Effector memory CD4-positive, alpha-beta T cell (primary cell): ENCODE data around the gene CYBA.

Experiments
- DNase-seq, 3 donors: peaks; one replicate each; pipeline ENCODE4 v3.0.0-alpha.2; 2020
- H3K27ac ChIP-seq: 2 replicates; pipeline ENCODE4 v1.7.0; 2013; ENCODE audit warnings: mild to moderate bottlenecking, low read length, moderate library complexity; ENCODE audit not compliant: insufficient read depth, poor library complexity, severe bottlenecking
- H3K27me3 ChIP-seq: replicated peaks from 2 replicates; pipeline ENCODE4 v1.7.0; 2013; ENCODE audit warnings: mild to moderate bottlenecking, low read length; ENCODE audit not compliant: insufficient read depth, control insufficient read depth, poor library complexity, severe bottlenecking
- H3K36me3 ChIP-seq: 2 replicates; pipeline ENCODE4 v1.7.0; 2013; ENCODE audit warnings: mild to moderate bottlenecking, low read length, moderate library complexity; ENCODE audit not compliant: control insufficient read depth, insufficient read depth
- H3K4me1 ChIP-seq: 2 replicates; pipeline ENCODE4 v1.7.0; 2013; ENCODE audit warnings: low read length, mild to moderate bottlenecking; ENCODE audit not compliant: control insufficient read depth, insufficient read depth, poor library complexity, severe bottlenecking
- H3K4me3 ChIP-seq: 2 replicates; pipeline ENCODE4 v1.7.0; 2013; ENCODE audit warnings: low read length, low read depth, mild to moderate bottlenecking; ENCODE audit not compliant: insufficient read depth, poor library complexity, severe bottlenecking
- H3K9me3 ChIP-seq: 2 replicates; pipeline ENCODE4 v1.7.0; 2013; ENCODE audit warnings: mild to moderate bottlenecking, low read length, moderate library complexity; ENCODE audit not compliant: control insufficient read depth

The CYBA gene

GRCh38 chr16:88686439-88687253 is 35.8 kb upstream of the CYBA start, which contains the start of gene SNAI3:
TSS of gene SNAI3 (minus strand) at chr16:88686507. CDS start at chr16:88686406, 101 bp downstream.
- Histone ChIP-seq H3K27me3 (no peaks in the 10 kb centered on the region), H3K27ac (peak within 1 kb of the TSS; percentile 72), H3K4me3 (peak within 1 kb of the TSS; percentile 88), H3K9me3 (no peaks in the 10 kb centered on the region), H3K4me1 (peaks cover 45% of the 10 kb centered on the region), H3K36me3 (peaks cover 4% of the 10 kb centered on the region)
- DNase-seq, result peak; percentile 79 to 85 (median 80)

DNA sequence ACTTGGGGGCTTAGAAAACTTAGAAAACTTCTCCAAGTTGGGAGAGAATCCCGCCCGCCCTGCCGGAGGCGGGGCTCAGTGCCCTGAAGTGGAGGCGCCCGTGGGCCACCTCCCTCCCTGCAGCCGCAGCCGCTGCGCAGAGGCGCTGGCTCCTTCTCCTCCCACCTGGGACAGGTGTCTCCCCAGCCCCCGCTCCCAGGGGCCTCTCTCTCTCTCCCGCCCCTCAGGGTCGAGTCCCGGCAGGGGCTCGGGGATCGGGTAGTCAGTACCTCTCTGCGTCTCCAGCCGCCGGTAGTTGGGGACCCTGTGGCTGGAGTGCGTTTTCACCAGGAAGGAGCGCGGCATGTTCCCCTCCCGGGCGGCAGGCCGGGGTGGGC is 35.2 kb upstream of the CYBA start:
- H3K4me3 ChIP-seq, result peak overlapping the region; percentile 88
- H3K9me3 ChIP-seq, result no peaks in the 10 kb centered on the region
- DNase-seq, result peak in 2 of 3 donors; percentile 29 to 48
- no peaks in the 10 kb centered on the region for H3K27me3 ChIP-seq
- peak overlapping the region; percentile 72 for H3K27ac ChIP-seq
- peaks cover 5% of the 10 kb centered on the region for H3K36me3 ChIP-seq
- peaks cover 44% of the 10 kb centered on the region for H3K4me1 ChIP-seq

DNA sequence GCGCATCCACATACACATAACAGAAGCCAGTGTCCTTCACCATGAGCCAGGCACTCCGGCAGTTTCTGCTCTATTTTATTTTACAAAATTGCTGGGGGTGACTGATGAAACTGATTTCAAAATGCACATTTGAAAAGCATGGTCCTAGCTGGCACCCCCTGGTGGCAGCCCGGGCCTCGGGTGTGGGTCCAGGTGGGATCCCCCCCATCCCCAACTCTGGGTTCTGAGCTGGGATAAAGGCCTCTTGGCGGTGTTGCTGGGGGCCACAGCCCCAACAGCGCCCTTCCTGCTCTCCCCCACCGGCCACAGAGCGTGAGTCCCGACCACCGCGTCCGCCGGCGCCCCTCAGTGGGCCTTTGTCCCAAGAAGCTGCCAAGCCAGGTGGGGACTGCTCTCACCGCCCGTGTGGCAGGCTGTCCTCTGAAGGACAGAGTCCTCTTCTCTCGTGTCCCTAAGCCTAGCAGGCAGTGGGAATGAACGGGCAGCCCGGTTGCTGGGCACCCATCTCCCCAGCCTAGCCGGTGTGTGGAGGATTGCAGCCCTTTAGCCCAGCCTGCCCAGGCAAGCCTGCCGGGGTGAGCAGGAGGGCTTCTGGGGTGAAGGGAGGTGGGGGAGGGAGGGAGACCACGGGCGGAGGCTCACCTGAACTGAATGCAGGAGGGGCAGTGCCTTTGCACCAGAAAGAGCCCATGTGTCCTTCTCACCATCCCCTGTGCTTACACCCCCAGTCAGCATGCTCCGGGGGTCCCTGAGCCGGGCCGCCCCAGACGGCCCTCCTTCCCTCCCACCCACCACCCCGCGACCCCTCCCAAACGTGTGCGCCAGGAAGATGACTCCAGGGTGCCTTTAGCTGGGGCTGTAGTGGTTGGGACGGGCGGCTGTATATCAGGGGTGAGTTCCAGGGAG is 34.6 kb upstream of the CYBA start:
- Histone ChIP-seq H3K9me3 (no peaks in the 10 kb centered on the region), H3K36me3 (peaks cover 11% of the 10 kb centered on the region), H3K27ac (peak overlapping the region; percentile 72), H3K4me1 (peaks cover 44% of the 10 kb centered on the region), H3K4me3 (peak overlapping the region; percentile 88), H3K27me3 (no peaks in the 10 kb centered on the region)
- peak in 1 of 3 donors; percentile 39 for DNase-seq

GRCh38 chr16:88684569-88685155 is 33.8 kb upstream of the CYBA start:
- Histone ChIP-seq H3K27ac (peak overlapping the region; percentile 72), H3K4me1 (peaks cover 43% of the 10 kb centered on the region), H3K36me3 (peaks cover 12% of the 10 kb centered on the region), H3K9me3 (no peaks in the 10 kb centered on the region), H3K4me3 (no peak overlapping the region), H3K27me3 (no peaks in the 10 kb centered on the region)
- no peak for DNase-seq

DNA sequence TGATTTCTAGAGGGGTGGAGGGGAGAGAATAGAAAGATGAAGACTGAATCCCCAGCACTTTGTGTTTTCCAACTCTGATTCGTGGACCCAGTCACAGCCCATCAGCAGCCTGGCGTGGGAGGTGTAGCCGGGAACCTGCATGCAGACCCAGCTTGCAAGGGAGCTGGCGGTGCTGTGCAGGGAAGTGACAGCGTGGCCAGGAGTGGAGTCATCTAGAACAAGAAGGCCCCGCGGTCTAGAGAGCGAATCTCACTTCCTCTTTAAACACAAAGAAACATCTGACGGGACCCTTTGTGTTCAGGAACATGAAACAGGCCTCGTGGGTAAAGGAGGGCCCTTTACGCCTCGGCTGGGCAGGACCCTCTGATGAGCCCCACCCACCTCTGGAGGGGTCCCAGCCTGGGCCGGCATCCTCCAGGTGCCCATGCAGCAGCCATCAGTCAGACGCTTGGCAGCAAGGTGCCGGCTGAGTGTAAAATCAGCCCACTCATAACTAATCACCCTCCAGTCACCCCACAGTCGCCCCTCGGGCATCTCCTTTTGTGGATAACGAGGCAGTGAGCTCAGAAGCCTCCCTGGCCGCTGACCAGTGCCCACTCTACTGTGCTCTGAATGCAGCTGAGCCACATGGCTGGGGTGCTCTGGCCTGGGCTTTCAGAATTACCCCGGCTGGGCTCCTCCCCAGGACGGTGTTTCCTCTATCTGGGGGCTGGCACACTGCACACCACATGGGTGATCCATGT is 31.0 kb upstream of the CYBA start:
- H3K9me3 ChIP-seq, result no peaks in the 10 kb centered on the region
- H3K36me3 ChIP-seq, result peaks cover 36% of the 10 kb centered on the region
- H3K27me3 ChIP-seq, result no peaks in the 10 kb centered on the region
- H3K4me3 ChIP-seq, result peak overlapping the region; percentile 18
- H3K4me1 ChIP-seq, result peaks cover 39% of the 10 kb centered on the region
- peak in 1 of 3 donors; percentile 45 for DNase-seq
- H3K27ac ChIP-seq, result peak overlapping the region; percentile 63

GRCh38 chr16:88681084-88681680 is 30.3 kb upstream of the CYBA start:
- Histone ChIP-seq H3K4me3 (peak overlapping the region; percentile 18), H3K27me3 (no peaks in the 10 kb centered on the region), H3K36me3 (peaks cover 43% of the 10 kb centered on the region), H3K4me1 (peaks cover 36% of the 10 kb centered on the region), H3K9me3 (no peaks in the 10 kb centered on the region), H3K27ac (peak overlapping the region; percentile 45)
- no peak for DNase-seq

GRCh38 chr16:88680554-88681083 is 29.8 kb upstream of the CYBA start:
- H3K4me3 ChIP-seq, result no peak overlapping the region
- no peak for DNase-seq
- no peak overlapping the region for H3K27ac ChIP-seq
- no peaks in the 10 kb centered on the region for H3K9me3 ChIP-seq
- H3K36me3 ChIP-seq, result peaks cover 43% of the 10 kb centered on the region
- no peaks in the 10 kb centered on the region for H3K27me3 ChIP-seq
- H3K4me1 ChIP-seq, result peaks cover 34% of the 10 kb centered on the region

GRCh38 chr16:88678224-88678979 is 27.5 kb upstream of the CYBA start:
- peaks cover 39% of the 10 kb centered on the region for H3K36me3 ChIP-seq

More at GRCh38 chr16:88678224-88678979, 27.5 kb upstream of the CYBA start:
- Histone ChIP-seq H3K27me3 (no peaks in the 10 kb centered on the region), H3K4me1 (peaks cover 20% of the 10 kb centered on the region), H3K4me3 (no peak overlapping the region), H3K9me3 (no peaks in the 10 kb centered on the region), H3K27ac (no peak overlapping the region)
- DNase-seq, result no peak
